ENCODE data around the gene GOLGA8N.
"Not testable (repeated sequence)": the region's sequence is repeated elsewhere in the genome, so short reads cannot be mapped to it uniquely, and the experiment has no call there.

The GOLGA8N gene

GRCh38 chr15:32593151-32593550, at the start of gene GOLGA8N:
GOLGA8N (plus strand) TSS chr15:32593456.
- H3K4me3 ChIP-seq; H3K9me3 ChIP-seq; H3K36me3 ChIP-seq; DNase-seq; H3K4me1 ChIP-seq; intact Hi-C loops (cut with DNase I; ENCODE audit: low total_unique reads); H3K27me3 ChIP-seq; H3K27ac ChIP-seq: not testable (repeated sequence)

- H3K27ac ChIP-seq; H3K4me1 ChIP-seq; H3K4me3 ChIP-seq; H3K36me3 ChIP-seq; DNase-seq; intact Hi-C loops (cut with DNase I; ENCODE audit: low total_unique reads); H3K27me3 ChIP-seq; H3K9me3 ChIP-seq: not testable (repeated sequence)
These were observed 49.8 kb upstream of the GOLGA8N start for GRCh38 chr15:32543456-32543855.

DNA sequence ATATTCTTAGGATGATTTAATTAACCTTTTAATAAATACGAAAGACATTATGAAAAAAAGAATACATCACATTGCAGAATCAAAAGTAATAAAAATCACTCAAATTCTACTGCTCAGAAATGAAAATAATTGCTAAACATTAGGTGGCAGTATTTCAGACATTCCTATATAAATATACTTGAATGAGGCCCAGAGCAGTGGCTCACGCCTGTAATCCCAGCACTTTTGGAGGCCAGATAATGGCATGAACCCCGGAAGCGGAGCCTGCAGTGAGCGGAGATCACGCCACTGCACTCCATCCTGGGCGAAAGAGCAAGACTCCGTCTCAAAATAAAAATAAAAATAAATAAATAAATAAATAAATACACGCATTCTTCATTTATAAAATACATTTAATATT, 48.1 kb upstream of the GOLGA8N start:
- H3K36me3 ChIP-seq; H3K27ac ChIP-seq; DNase-seq; H3K4me1 ChIP-seq; intact Hi-C loops (cut with DNase I; ENCODE audit: low total_unique reads); H3K4me3 ChIP-seq; H3K27me3 ChIP-seq; H3K9me3 ChIP-seq: not testable (repeated sequence)

DNA sequence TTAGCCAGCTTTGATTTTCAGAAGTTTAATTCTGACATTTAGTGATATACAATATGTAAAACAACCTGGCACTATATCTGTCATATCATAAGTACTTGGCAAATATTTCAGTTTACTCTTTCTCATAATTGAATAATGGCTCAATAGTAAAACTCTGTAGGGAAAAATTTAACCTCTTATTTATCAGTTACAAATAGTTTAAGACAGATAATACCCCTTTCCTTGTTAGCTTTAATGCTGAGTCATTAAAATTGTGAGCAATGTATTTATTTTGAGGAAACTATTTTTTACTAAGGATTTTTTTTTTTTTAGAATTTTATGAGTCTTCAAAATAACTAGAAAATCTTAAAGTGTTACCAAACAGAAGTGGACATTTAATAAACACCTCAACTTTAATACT, 38.7 kb upstream of the GOLGA8N start:
- intact Hi-C loops (cut with DNase I; ENCODE audit: low total_unique reads) = not testable (repeated sequence)

DNA sequence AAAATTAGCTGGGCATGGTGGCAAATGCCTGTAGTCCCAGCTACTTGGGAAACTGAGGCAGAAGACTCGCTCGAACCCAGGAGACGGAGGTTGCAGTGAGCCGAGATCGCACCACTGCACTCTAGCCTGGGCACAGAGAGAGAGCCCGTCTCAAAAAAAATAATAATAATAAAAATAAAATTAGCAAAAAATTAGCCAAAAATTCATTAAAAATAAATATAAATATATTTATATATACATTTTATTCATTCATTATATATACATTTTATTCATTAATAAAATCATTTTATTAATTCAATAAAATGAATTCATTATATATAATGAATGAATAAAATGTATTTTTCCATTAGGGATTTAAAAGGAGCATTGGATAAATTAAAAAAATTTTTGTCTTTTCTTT, 31.1 kb upstream of the GOLGA8N start:
- intact Hi-C loops (cut with DNase I; ENCODE audit: low total_unique reads); DNase-seq; H3K4me3 ChIP-seq; H3K9me3 ChIP-seq; H3K4me1 ChIP-seq; H3K27ac ChIP-seq; H3K27me3 ChIP-seq; H3K36me3 ChIP-seq: not testable (repeated sequence)

More for the DNA sequence above, 38.7 kb upstream of the GOLGA8N start:
- not testable (repeated sequence) for H3K4me3 ChIP-seq, H3K4me1 ChIP-seq, H3K27ac ChIP-seq, H3K36me3 ChIP-seq, H3K27me3 ChIP-seq, H3K9me3 ChIP-seq, DNase-seq

- not testable (repeated sequence) for H3K36me3 ChIP-seq
These were observed 24.3 kb upstream of the GOLGA8N start for GRCh38 chr15:32568988-32569387.

DNA sequence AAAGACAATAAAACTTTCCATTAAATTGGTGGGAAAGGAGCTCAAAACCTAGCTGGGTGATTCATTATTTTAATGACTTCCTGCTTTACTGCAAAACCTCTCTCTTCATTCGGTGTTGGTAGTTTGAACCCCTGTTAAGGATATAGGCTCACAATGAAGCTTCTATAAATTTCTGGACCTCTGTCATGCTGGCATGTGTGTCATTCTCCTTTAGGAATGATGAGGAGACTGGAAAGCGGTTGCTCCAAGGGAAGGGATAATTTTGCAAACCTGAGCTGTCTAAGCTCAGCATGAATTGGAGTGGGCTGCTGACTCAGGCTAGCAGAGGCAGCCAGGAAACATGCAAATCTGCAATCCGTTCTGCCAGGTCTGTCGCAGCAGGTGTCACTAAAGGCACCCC, 14.8 kb upstream of the GOLGA8N start:
- intact Hi-C loops (cut with DNase I; ENCODE audit: low total_unique reads); H3K27ac ChIP-seq; H3K4me3 ChIP-seq; H3K9me3 ChIP-seq; H3K36me3 ChIP-seq; H3K27me3 ChIP-seq; DNase-seq; H3K4me1 ChIP-seq: not testable (repeated sequence)

More at GRCh38 chr15:32568988-32569387, 24.3 kb upstream of the GOLGA8N start:
- H3K27me3 ChIP-seq; DNase-seq; H3K9me3 ChIP-seq; intact Hi-C loops (cut with DNase I; ENCODE audit: low total_unique reads); H3K27ac ChIP-seq; H3K4me1 ChIP-seq; H3K4me3 ChIP-seq: not testable (repeated sequence)

GRCh38 chr15:32585844-32586243, 7.4 kb upstream of the GOLGA8N start:
- H3K9me3 ChIP-seq; H3K27me3 ChIP-seq; H3K27ac ChIP-seq; H3K4me1 ChIP-seq; H3K36me3 ChIP-seq; H3K4me3 ChIP-seq; DNase-seq; intact Hi-C loops (cut with DNase I; ENCODE audit: low total_unique reads): not testable (repeated sequence)

DNA sequence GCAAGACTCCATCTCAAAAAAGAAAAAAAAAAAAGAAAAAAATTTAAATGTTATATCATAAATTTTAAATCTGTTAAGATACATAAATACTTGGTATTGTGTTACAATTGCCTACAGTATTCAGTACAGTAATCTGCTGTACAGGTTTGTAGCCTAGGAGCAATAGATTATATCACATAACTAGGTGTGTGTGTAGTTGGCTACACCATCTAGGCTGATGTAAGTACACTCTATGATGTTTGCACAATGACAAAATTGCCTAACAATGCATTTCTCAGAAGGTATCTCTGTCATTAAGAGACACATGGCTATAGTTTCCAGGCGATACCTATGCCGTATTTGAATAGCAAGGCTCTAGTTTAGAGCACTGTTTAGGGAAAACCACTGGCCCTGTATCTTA, 16.3 kb downstream of the GOLGA8N start:
- H3K27me3 ChIP-seq; H3K27ac ChIP-seq; H3K36me3 ChIP-seq; H3K4me3 ChIP-seq; H3K4me1 ChIP-seq; intact Hi-C loops (cut with DNase I; ENCODE audit: low total_unique reads); DNase-seq; H3K9me3 ChIP-seq: not testable (repeated sequence)

GRCh38 chr15:32610719-32611118, 17.5 kb downstream of the GOLGA8N start:
- H3K27ac ChIP-seq; H3K4me1 ChIP-seq; intact Hi-C loops (cut with DNase I; ENCODE audit: low total_unique reads); H3K9me3 ChIP-seq; H3K27me3 ChIP-seq; H3K4me3 ChIP-seq; H3K36me3 ChIP-seq; DNase-seq: not testable (repeated sequence)
- TF ChIP-seq CTCF (IDR thresholded peaks at IDR 0.05) = peak in 1 of 2 experiments; percentile 21

GRCh38 chr15:32614712-32615050, 21.4 kb downstream of the GOLGA8N start:
- Histone ChIP-seq H3K4me3 (peak overlapping the region; percentile 52 to 57), H3K27ac (peak overlapping the region; percentile 64 to 72)
- H3K9me3 ChIP-seq; H3K4me1 ChIP-seq; H3K36me3 ChIP-seq; intact Hi-C loops (cut with DNase I; ENCODE audit: low total_unique reads); H3K27me3 ChIP-seq; DNase-seq: not testable (repeated sequence)

DNA sequence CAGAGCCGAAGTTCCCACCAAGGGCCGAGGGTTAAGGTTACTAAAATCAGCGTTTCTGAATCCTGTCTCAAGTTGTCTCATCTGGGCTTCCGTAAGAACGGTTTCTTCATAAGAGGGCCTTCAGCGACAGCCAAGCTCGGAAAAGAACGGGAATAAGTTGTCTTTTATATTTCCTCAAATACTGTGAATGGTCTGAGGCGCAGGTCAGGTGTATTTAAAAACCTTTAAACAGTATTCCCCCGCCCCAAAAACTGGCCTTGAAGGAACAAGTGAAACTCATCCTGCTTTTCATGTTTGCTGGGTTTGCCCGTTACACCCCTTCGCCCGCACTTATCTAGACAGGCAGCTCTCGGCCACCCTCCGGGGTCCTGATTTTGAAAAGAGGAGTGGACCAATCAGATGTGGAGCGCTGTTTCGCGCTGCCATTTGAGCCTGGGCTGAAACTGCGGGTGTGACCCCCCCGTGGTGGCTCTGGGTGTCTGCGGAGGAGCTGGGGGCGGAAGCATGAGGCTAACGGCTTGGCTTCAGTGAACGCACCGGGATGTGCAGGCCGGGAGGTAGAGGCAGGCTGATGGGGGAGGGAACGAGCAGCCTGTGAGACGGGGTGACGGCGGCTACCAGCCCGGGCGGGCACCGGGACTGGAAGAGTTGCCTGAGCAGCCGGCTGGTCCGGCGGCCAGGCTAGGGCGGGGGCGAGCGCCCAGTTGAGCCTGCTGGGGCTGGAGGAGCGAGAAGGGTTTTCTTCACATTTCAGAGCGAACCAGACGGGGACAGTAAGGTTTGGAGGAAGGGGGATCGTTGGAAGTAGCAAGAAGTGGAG, 22.0 kb downstream of the GOLGA8N start, which contains the start of gene ARHGAP11A:
Gene ARHGAP11A (plus strand): TSS at position 454 of the 820 bp plus-strand sequence. CDS start 708 bp downstream, outside the sequence.
- H3K27me3 ChIP-seq; intact Hi-C loops (cut with DNase I; ENCODE audit: low total_unique reads); H3K36me3 ChIP-seq; H3K4me1 ChIP-seq; H3K9me3 ChIP-seq: not testable (repeated sequence)
- Histone ChIP-seq H3K4me3 (peak within 1 kb of the TSS; percentile 52 to 57), H3K27ac (peak within 1 kb of the TSS; percentile 64 to 72)
- peak; percentile 74 to 84 for DNase-seq

GRCh38 chr15:32615871-32616426, 22.7 kb downstream of the GOLGA8N start:
- intact Hi-C loops (cut with DNase I; ENCODE audit: low total_unique reads); H3K36me3 ChIP-seq; H3K4me1 ChIP-seq; H3K27me3 ChIP-seq; DNase-seq; H3K9me3 ChIP-seq: not testable (repeated sequence)
- Histone ChIP-seq H3K4me3 (peak overlapping the region; percentile 52 to 57), H3K27ac (peak overlapping the region in 1 of 2 donors; percentile 64)

Data from tibial artery (tissue), 4 donors.